ENCODE measurements around the gene SLC6A19. TPM values are rescaled to one million over a fixed set of nuclear protein-coding genes. Genes with fewer than 3 reads are reported as not detected.
A peak's percentile ranks its signal among the peaks of the same experiment; 100 is the strongest.

Gene SLC6A19
- total and polyA plus RNA-seq, 9 of the 15 experiments (the other 6 are each of a cell fraction or from before 2014, with no cell fraction given) = 0.03 to 1.6 (median 0.59) TPM

DNA sequence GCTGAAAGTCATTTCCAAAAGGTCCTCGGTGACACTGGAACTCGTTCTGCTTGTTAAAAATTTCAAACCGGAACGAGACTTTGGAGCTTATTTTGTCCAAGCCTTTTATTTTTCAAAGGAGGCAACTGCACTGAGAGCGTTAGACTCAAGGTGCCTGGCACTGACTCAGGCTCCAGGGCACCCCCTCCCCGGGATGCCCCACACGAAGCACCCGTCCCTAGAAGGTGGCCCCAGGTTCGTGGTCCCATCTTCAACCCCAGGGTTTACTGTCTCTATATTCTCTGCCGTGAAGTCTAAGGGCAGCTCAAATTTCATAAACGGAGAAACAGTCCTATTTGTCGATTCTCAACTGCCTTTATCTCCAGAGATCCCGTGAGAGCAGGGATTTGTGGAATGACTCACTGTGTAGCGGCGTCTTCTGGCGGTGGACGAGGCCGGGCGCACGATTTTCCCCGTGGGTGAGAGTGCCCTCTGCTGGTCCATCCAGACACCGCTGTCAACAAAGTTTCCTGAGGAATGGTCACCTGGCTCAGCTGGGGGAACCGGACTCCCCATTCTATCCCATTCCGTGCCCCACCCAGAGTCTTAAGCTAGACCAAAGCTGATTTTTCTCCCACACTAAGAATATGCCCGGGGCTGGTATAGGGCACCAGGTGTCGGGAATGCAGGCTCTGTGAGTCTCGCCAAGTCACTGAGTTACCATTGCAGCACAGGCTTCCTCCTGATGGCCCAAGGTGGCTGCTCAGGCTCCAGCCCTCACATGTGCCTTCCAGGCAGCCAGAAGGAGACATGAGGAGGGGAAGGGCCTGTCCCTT, 27.1 kb upstream of the SLC6A19 start (continued):
- TF ChIP-seq ELF2 (CRISPR knock-in tag; IDR thresholded peaks at IDR 0.05) = no peak
- no peak for TF ChIP-seq NCOA1 (IDR thresholded peaks at IDR 0.05; ENCODE audit: low read depth)
- TF ChIP-seq HMG20B (CRISPR knock-in tag; IDR thresholded peaks at IDR 0.05) = no peak
- TF ChIP-seq CREB5 (CRISPR knock-in tag; IDR thresholded peaks at IDR 0.05) = no peak
- TF ChIP-seq FOXM1 (IDR thresholded peaks at IDR 0.05; ENCODE audit: low read depth) = 0 out of 2 replicates have a peak, but pooled peaks have one; percentile 33
- no peak for TF ChIP-seq FOXM1 (CRISPR knock-in tag; IDR thresholded peaks at IDR 0.05; ENCODE audit: low read depth)
- TF ChIP-seq TEAD2 (tag; IDR thresholded peaks at IDR 0.05) = no peak
- TF ChIP-seq, protein P1, sequence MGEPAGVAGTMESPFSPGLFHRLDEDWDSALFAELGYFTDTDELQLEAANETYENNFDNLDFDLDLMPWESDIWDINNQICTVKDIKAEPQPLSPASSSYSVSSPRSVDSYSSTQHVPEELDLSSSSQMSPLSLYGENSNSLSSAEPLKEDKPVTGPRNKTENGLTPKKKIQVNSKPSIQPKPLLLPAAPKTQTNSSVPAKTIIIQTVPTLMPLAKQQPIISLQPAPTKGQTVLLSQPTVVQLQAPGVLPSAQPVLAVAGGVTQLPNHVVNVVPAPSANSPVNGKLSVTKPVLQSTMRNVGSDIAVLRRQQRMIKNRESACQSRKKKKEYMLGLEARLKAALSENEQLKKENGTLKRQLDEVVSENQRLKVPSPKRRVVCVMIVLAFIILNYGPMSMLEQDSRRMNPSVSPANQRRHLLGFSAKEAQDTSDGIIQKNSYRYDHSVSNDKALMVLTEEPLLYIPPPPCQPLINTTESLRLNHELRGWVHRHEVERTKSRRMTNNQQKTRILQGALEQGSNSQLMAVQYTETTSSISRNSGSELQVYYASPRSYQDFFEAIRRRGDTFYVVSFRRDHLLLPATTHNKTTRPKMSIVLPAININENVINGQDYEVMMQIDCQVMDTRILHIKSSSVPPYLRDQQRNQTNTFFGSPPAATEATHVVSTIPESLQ (CRISPR knock-in tag; IDR thresholded peaks at IDR 0.05) = no peak
- TF ChIP-seq FOXK2 (conservative IDR thresholded peaks at IDR 0.05 in 1 of 2, IDR thresholded peaks at IDR 0.05 in 1 of 2; ENCODE audit: low read depth in 2 of 2) = peak; percentile 63 to 77
- no peak for TF ChIP-seq AFF1 (IDR thresholded peaks at IDR 0.05; ENCODE audit: low read depth in 1 of 2, partially characterized antibody in 2 of 2)
- TF ChIP-seq TEAD4 (IDR thresholded peaks at IDR 0.05; ENCODE audit: low read length) = peak; percentile 39; the same call in 1 of the 2 replicates
- TF ChIP-seq TEAD4 (CRISPR knock-in tag; IDR thresholded peaks at IDR 0.05; ENCODE audit: borderline replicate concordance) = no peak
- TF ChIP-seq, protein P2, sequence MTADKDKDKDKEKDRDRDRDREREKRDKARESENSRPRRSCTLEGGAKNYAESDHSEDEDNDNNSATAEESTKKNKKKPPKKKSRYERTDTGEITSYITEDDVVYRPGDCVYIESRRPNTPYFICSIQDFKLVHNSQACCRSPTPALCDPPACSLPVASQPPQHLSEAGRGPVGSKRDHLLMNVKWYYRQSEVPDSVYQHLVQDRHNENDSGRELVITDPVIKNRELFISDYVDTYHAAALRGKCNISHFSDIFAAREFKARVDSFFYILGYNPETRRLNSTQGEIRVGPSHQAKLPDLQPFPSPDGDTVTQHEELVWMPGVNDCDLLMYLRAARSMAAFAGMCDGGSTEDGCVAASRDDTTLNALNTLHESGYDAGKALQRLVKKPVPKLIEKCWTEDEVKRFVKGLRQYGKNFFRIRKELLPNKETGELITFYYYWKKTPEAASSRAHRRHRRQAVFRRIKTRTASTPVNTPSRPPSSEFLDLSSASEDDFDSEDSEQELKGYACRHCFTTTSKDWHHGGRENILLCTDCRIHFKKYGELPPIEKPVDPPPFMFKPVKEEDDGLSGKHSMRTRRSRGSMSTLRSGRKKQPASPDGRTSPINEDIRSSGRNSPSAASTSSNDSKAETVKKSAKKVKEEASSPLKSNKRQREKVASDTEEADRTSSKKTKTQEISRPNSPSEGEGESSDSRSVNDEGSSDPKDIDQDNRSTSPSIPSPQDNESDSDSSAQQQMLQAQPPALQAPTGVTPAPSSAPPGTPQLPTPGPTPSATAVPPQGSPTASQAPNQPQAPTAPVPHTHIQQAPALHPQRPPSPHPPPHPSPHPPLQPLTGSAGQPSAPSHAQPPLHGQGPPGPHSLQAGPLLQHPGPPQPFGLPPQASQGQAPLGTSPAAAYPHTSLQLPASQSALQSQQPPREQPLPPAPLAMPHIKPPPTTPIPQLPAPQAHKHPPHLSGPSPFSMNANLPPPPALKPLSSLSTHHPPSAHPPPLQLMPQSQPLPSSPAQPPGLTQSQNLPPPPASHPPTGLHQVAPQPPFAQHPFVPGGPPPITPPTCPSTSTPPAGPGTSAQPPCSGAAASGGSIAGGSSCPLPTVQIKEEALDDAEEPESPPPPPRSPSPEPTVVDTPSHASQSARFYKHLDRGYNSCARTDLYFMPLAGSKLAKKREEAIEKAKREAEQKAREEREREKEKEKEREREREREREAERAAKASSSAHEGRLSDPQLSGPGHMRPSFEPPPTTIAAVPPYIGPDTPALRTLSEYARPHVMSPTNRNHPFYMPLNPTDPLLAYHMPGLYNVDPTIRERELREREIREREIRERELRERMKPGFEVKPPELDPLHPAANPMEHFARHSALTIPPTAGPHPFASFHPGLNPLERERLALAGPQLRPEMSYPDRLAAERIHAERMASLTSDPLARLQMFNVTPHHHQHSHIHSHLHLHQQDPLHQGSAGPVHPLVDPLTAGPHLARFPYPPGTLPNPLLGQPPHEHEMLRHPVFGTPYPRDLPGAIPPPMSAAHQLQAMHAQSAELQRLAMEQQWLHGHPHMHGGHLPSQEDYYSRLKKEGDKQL (CRISPR knock-in tag; IDR thresholded peaks at IDR 0.05; ENCODE audit: borderline replicate concordance) = no peak
- TF ChIP-seq FOXP1 (CRISPR knock-in tag; IDR thresholded peaks at IDR 0.05) = peak; percentile 60; the same call in 1 of the 2 replicates

Data from K562 (cell line).